ENCODE data around the gene MAP3K2. TPM values are rescaled to one million over a fixed set of nuclear protein-coding genes. Genes with fewer than 3 reads are reported as not detected.

Gene MAP3K2
- 9.3 to 24.4 TPM (median 21.5 TPM) in 5 replicates for total RNA-seq (2022; extraction: Qiagen RNA extraction; ENCODE audit: low read depth)

DNA sequence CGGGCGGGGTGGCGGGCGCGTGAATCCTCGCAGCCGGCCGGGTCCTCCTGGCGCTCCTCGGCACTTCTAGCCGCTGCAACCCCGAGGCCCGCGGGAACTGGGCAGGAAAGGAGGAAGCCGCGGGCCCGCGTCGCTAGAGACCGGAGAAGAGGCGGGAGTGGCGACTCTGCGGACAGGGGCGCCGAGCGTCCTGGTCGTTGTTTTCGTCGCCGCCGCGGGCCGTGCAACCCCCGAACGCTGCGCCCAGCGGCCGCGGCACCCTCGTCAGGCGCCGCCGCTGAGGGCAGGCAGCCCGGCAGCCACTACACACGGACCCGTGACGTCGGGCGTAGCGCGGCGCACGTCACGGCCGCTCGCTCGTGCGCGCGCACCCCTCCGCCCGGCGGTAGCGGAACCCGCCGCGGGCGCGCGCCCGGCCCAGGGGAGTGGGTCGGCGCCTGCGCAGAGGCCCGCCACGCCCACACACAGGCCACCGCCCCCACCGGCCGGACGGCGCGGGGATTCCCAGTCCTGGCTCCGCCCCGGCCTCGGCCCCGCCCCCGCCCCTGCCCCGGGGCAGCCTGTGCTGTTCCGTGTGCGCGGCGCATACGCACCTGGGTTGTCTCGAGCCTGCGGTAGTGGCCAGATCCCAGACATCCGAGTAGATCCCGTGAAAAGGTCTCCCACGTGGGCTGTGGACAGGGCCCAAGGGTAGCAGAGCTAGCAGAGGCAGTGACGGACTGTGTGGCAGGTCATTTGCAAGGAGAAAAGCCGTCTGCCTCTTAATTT is at the start of gene MAP3K2:
TSS of gene MAP3K2 (minus strand) at position 321 of the 768 bp plus-strand sequence. CDS start 44,846 bp downstream, outside the sequence.

DNA sequence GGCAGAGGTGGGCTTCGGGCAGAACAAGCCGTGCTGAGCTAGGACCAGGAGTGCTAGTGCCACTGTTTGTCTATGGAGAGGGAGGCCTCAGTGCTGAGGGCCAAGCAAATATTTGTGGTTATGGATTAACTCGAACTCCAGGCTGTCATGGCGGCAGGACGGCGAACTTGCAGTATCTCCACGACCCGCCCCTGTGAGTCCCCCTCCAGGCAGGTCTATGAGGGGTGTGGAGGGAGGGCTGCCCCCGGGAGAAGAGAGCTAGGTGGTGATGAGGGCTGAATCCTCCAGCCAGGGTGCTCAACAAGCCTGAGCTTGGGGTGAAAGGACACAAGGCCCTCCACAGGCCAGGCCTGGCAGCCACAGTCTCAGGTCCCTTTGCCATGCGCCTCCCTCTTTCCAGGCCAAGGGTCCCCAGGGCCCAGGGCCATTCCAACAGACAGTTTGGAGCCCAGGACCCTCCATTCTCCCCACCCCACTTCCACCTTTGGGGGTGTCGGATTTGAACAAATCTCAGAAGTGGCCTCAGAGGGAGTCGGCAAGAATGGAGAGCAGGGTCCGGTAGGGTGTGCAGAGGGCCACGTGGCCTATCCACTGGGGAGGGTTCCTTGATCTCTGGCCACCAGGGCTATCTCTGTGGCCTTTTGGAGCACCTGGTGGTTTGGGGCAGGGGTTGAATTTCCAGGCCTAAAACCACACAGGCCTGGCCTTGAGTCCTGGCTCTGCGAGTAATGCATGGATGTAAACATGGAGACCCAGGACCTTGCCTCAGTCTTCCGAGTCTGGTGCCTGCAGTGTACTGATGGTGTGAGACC is 30.7 kb upstream of the MAP3K2 start, which contains the start of gene PROC:
TSS of gene PROC (plus strand) at position 128 of the 812 bp plus-strand sequence. CDS start 1,516 bp downstream, outside the sequence.

DNA sequence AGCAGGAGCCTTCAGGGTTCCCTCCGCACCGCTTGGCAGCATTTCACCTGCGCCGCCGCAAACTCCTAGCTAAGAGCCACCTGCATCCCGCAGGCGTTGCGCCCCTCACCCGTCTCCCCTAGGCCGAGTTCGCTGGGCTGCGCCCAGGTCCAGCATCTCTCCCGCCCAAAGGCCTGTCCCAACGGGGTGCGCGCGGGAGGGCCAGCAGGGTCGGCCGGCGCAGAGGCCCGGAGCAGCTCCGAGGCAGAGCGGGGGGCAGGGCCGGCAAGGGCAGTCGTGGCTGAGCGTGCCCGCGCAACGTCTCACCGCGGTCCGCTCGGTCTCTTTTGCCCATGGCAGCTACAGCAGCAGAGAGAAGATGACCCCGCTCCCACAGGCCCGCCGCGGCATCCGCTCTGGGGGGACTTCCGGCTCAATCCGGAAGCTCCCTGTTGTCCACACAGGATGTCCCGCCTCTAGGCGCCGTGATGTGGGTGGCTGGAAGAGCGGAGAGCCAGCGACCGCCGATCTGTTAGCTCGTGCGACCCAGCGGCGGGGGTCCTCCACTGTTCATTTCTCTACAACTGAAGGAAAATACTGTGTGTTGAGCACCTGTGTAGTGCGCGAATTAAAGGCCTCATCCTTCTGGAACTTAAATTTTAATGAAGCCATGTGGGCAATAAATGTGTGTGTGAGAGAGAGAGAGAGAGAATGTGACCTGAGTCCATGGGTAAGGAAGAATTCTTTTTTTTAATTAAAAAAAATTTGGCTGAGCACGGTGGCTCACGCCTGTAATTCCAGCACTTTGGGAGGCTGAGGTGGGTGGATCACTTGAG is 93.8 kb downstream of the MAP3K2 start, which contains the start of gene ERCC3:
TSS of gene ERCC3 (minus strand) at position 397 of the 815 bp plus-strand sequence. CDS start at position 334, 63 bp downstream.

Other genes with a start within 250 kb of the MAP3K2 start
- 4.1 to 5.4 TPM (median 4.9 TPM) in 5 replicates for gene CYP27C1, start 167.7 kb downstream of the MAP3K2 start, total RNA-seq (2022; extraction: Qiagen RNA extraction; ENCODE audit: low read depth)
- 45.4 to 52.8 TPM (median 48.7 TPM) in 5 replicates for gene ERCC3, start 93.8 kb downstream of the MAP3K2 start, total RNA-seq (2022; extraction: Qiagen RNA extraction; ENCODE audit: low read depth)
- gene PROC, start 30.5 kb upstream of the MAP3K2 start, total RNA-seq (2022; extraction: Qiagen RNA extraction; ENCODE audit: low read depth) = 2.3 to 4.3 TPM (median 3.6 TPM) in 5 replicates
- gene IWS1, start 138.5 kb upstream of the MAP3K2 start, total RNA-seq (2022; extraction: Qiagen RNA extraction; ENCODE audit: low read depth) = 40.6 to 48.8 TPM (median 41.1 TPM) in 5 replicates
- gene MYO7B, start 147.7 kb upstream of the MAP3K2 start, total RNA-seq (2022; extraction: Qiagen RNA extraction; ENCODE audit: low read depth) = 0.09 to 0.28 TPM (median 0.22 TPM) in 4 of 5 replicates, not detected in the other